RPMI7951 (cell line): ENCODE measurements around the gene LATS2. TPM values are rescaled to one million over a fixed set of nuclear protein-coding genes. Genes with fewer than 3 reads are reported as not detected.

Experiments
- DNase-seq: peaks from one replicate; pipeline ENCODE4 v3.0.0-alpha.2; 2012; ENCODE audit warnings: low read depth
- total RNA-seq: library from RNA; depleted of rRNA; stranded (reverse); fragments of >200 nt; shearing (Covaris generic); gene quantifications from 2 replicates; pipeline ENCODE4 v1.2.3, GENCODE V29; 2014; rRNA removed

The LATS2 gene
- 4.4 and 4.8 TPM in 2 replicates for total RNA-seq

DNA sequence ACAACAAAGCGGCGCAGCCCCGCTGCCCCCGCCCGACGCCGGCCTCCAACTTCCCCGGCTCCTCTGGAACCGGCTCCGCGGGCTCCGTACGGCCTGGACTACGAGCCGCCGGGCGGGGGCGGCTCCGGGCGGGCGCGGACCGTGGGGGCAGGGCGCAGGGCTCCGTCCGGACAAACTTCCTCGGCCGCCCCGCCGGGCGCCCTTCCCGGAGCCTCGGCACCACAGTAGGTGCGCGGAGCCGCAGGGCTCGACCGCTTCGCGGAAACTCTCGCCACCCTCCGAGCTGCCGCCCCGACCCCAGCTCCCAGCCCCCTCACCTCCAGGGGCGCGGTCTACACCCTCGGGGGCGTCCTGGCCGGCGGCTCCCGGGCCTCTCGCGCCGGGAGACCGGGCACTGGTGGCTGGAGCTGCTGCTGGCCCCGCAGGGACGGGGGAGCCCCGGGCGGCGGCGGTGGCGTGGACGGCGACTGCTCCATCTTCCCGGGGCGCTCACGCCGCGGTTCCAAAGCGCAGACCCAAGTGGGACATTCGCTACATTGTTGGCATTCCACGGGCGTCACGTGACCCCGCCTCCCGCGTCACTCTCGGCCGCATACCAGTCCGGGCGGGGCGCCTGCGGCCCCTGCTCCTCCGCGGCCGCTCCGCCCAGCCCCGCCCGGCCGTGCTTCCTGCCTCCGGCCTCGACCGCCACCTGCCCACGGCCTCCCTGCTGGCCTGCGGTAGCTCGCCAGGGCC, at the start of gene LATS2:
LATS2 (minus strand) TSS at position 558 of the 735 bp plus-strand sequence. CDS start 15,560 bp downstream, outside the sequence.
- peak; percentile 91 for DNase-seq

DNA sequence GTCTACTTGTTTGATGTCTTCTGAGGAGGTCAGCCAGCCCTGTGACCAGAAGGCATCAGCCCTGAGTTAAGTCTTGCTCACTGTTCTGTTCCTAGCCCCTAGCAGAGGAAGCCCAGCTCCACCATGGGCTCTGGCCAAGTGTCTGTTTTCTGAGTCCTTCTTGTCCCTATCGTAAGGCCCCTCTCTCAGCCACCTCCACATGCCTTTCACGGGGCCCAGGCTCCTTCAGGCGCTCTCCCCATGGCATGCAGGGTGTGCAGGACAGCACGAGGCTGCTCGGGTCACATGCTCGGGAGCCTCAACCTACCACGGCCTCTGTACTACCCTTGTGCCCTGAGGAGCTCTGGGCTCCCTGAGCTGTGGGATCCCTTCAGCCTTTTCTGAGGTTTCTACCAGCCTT, 47.8 kb upstream of the LATS2 start:
- DNase-seq: no peak

DNA sequence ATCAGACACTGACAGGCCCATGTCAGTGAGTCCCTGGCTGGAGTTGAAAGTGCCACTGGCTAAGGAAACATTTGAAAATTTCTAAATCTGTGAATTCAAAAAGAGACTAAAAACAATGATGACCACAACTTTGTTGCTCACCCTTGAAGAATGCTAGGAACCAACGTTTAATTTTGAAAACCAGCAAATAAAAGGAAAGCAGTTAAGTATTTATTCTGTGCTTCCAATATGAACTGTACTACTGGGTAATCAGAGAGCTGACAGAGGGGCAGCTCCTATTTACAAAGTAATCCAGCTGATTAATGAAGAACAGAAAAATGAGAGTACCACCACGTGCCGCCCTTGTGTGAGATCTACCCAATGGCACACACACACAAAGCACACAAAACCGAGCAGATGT, 44.7 kb upstream of the LATS2 start:
- peak; percentile 59 for DNase-seq

DNA sequence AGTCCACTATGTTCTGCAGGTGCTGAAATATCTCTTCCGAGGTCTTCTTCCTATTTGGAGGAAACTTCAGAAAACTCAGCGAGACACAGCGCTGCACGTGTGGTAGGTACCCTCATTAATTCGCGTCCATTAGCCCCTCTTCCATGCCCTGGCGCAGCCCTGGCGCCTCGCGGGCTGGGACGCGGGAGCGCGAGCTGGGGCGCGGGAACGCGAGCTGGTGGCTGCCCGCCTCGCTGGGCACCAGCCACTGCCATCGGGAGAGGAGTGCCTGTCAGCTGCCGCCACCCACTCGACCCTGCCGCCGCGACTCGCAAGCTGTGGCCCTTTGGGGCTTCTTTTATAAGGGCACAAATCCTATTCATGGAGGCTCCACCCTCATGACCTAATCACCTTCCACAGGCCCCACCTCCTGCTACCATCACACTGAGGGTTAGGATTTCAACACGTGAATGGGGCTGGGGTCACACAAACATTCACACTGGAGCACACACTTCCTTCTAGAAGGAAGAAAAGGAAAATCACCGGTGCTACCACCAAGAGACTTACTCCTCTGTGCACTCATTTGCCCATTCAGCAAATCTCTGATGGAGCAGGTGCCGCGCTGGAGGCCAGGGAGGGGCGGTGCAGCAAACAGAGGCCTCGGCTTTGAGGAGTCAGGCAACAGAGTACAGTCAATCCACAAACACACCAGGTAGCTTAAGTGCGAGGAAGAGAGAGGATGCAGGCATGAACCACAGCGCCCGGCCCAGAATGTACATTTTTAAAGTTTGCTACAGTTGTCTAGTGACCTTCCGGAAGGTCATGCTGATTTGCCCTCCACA, 43.0 kb upstream of the LATS2 start:
- DNase-seq: no peak

DNA sequence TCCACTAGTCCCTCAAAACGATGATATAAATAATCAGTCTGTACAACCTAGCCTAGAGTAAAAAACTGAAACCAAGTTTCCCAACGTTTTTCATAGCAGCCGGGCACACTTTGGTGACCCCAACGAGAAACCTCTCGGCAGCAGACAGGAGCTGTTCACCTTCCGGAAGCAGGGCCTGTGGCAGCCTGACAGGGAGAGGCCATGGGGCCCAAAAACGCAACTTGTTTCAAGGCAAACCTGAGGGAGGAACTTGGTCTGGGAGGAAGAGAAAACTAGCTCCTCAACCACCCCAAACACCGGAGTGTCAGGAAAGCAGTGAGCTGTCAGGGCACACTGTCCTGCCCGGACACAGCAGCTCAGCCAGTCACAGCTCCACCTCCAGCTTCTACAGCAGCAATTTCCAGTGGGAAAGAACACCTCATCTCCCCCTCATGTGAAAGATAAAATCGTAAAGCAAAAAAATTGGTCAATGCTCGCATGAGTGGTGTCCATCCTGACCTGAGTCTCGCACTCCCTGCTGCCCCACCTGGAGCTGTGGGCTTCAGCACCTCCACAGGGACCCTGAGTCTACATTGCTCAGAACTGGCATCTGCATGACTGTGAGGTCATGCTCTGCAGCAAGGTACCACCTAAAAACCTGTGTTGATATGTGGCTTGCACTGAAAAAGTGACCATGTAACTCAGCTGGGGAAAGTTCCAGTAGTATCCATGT, 40.6 kb upstream of the LATS2 start:
- DNase-seq: no peak

DNA sequence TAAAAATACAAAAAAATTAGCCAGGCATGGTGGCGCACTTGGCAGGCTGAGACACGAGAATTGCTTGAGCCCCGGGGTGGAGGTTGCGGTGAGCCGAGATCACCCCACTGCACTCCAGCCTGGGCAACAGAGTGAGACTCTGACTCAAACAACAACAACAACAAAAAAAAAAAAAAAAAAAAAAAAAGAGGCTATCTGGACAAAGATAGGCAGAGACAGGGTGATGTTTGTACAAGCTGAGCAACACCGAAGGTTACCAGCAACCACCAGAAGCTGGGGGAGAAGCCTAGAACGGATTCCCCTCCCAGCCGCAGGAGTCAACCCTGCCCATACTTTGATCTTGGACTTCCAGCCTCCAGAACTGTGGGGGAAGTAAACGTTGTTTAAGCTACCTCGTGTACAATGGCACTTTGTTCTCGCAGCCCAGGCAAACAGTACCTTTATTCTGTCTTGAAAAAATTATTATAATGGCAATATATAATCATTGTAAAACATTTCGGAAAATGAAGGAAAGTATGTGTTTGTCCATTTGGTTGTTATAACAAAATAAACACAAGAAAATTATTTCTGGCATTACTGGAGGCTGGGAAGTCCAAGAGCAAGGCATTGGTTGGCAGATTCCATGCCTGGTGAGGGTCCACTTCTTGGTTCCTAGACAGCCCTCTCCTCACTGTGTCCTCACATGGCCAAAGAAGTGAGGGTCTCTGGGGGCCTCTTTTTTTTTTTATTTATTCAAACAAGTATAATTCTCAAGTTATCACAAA, 39.8 kb upstream of the LATS2 start:
- DNase-seq: no peak

DNA sequence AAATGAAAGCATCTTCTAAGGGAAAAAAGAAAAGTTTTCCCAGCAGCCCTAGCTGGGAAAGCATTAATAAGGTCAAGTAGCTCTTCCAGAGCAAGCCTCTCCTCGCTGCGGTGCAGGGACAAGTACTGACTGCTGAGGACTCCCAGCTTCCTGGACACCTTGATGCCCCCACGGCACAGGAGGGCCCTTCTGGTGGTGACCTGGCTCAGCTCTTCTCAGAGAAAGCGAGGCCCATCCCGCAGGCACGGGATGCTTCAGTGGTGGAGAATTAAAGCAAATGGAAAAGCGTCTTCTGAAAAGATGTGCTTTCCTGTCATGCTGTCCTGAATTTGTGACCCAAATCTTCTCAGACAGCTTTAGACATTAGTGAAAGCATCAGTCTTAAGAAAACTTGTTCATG, 38.8 kb upstream of the LATS2 start:
- no peak for DNase-seq

DNA sequence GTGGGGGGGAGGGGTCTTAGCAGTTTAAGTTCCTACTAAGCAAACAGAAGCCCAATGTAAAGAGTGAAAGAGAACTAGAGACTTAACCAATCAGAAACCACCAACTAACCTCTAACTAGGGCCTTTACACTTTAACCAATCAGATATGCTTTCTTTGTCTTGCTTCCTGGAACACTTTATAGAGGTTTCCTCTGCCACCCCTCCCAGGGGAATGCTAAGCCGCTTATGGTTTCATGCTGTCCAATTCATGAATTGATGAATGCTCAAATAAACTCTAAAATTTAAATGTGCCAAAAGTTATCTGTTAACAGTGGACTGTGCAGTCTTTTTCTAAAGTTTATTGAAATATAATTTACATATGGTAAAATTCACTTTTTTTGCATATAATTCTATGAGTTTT, 33.9 kb upstream of the LATS2 start:
- no peak for DNase-seq

DNA sequence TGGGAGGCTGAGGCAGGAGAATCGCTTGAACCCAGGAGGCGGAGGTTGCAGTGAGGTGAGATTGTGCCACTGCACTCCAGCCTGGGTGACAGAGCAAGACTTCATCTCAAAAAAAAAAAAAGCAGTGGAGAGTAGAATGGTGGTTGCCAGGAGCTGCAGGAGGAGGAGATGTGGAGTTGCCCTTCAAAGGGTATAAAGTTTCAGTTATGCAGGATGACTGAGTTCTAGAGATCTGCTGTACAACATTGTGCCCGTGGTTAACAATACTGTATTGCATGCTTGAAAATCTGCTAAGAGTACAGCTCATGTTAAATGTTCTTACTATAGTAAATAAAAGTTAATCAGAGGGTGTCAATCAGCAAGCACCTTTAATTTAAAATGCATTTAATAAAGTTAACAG, 28.4 kb upstream of the LATS2 start:
- DNase-seq: no peak

DNA sequence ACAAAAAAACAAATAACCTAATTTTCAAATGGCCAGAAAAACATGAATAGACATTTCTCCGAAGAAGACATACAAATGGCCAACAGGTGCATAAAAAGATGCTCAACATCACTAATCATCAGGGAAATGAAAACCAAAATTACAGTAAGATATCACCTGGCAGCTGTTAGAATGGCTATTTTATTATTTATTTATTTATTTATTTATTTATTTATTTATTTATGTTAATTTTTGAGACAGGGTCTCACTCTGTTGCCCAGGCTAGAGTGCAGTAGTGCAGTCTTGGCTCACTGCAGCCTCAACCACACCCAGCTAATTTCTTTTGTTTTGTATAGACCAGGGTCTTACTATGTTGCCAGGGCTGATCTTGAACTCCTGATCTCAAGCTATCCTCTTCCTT, 27.1 kb upstream of the LATS2 start:
- no peak for DNase-seq

DNA sequence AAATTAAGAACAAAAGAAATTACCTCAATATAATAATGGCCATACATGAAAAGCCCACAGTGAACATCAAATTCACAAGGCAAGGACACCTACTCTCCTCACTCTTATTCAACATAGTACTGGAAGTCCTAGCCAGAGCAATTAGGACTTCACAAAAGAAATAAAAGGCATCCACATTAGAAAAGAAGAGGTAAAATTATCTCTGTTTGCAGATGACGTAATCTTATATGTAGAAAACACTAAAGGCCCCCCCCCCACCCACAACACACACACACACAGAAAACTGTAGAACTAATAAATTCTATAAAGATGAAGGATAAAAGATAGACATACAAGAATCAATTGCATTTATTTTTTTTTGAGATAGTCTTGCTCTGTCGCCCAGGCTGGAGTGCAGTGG, 25.5 kb upstream of the LATS2 start:
- no peak for DNase-seq

DNA sequence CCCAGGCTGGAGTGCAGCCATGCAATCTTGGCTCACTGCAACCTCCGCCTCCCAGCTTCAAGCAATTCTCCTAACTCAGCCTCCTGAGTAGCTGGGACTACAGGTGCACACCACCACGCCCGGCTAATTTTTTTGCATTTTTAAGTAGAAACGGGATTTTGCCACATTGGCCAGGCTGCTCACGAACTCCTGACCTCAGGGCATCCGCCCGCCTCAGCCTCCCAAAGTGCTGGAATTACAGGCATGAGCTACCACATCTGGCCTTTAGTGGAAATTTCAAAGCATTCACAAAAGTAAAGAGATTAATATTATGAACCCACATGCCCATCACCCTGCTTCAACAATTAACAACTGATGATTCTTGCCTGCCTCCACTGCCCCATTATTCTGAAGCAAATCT, 20.5 kb upstream of the LATS2 start:
- no peak for DNase-seq

DNA sequence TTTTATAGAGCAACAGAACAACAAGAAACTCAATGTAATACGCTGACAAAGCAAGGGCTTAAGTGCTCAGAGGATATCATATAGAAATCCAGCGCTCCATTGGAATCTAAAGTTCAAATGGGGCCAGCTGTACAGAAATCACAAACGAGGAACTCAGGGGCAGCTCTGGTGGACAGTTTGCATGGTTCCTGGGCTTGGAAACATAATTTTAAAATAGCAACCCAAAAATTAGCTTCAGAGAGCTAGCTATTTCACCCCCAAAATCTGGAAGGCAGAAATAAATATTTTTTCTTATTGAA, 19.2 kb upstream of the LATS2 start:
- DNase-seq: no peak

DNA sequence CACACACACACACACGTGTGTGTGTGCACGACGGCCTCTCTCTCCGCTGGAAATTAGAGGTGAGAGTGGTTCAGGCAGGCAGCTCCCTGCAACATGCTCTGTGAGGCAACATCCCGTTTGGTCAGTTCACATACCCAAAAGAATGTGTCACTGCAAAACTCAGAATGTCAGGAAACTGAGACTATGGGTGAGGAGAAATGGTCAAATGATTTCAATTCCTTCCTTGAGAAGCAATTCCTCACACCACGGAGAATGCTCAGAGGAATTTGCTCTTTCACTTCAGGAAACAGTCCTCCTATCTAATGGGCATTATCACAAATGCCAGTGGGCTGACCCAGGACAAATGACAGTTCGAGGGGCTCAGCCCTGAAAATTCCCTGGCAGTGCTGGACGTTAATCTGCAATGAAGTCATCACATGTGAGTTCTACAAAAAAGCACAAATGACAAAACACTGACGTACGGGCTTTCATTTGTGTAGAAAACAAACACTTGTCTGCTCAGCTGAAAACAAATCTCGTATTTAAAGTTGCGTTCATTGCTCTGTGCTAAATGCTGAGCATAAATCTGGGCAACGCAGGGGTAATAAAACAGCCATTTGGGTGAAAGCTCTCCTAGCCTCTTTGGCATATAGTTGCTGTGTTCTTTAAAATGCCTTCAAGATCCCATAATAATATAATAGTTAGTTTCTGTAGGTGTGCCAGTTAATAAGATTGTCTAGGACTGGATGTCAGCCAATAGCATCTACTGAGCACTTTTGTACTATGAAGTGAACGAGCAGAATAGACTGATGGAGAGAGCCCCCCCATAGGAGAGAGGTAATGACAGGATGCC, 18.6 kb upstream of the LATS2 start:
- DNase-seq: peak; percentile 68

DNA sequence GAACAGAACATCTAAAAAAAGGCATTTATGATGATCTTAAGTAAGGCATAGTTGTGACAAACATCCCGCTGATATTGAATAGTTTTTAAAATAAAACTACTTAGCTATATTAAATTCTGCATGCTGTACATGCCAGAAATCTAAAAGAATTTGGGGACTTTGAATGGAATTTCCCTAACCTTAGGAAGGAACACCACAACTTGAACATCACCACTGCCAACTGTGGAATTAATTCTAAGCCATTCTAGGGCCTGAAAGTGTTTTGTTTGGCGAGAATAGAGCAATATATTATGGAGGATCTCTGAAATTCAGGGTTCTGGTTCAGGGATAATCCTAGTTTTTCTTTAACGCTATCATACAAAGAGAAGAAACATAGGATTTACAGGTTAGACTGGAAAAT, 17.8 kb upstream of the LATS2 start:
- DNase-seq: no peak

DNA sequence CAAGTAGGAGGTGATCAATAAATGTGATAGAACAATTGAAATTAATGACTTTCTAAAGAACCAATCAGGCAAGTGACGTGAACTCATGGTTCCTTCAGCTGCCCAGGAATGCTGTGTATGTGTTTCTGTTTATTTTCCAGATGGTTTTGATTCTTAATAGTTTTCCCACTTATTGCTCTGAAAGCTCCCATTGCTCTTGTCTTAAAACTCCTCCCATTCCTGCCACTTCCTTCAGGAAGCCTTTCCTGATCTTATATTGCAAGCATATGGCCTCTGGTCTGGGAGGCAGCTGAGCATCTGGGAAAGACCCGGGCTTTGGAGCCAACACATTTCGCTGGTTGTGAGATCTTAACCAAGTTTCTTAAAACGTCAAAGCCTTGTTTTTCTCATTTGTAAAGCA, 17.1 kb upstream of the LATS2 start:
- DNase-seq: no peak

DNA sequence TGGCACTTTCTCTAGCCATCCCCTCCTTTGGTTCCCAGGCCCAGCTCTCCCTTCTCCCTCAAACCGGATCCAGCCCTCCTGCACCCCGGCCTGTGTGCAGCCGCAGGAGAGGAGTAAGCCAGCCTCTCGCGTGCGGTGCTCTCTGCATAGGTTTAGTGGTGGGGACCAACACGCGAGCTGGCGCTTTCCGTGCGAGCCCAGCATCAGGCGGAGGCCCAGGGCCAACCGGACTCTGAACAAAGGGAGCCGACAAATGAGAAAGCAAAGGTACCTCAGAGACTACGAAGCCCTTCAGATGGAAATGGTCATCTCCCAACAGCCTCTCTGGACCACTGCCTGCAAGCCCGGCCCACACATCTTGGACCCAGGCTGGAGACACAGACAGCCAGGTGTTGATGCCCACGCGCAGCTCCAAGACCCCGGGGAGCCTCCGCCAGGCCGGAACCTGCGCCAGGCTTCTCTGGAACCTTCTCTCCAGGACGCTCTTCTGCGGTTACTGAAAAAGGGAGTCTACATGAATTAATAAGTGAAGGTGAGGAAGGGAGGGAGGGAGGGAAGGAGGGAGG, 16.5 kb upstream of the LATS2 start:
- no peak for DNase-seq

DNA sequence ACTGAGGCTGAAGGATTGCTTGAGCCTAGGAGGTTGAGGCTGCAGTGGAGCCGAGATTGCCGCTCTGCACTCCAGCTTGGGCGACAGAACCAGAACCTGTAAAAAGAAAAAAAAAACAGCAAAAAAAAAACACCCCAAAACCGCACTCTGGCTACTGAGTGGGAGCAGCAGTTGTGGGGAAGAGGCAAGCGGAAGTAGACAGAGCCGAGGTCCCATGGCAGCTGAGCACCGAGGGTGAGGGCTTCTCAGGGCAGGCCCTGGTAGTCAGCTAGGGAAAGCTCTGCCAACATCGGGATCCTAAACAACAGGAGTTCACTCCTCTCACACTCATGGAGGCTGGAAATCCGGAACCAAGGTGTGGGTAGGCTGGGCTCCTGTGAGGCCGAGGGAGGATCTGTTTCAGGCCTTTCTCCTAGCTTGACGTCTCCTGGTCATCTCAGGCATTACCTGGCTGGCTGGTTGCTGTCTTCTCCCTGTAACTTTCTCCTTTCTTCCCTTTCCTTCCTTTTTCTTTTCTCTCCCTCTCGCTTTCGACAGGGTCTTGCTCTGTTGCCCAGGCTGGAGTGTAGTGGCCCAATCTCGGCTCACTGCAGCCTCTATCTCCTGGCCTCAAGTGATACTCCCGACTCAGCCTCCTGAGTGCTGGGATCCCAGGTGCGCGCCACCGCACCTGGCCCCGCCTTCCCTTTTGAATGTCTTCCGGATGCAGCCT, 15.8 kb upstream of the LATS2 start:
- DNase-seq: no peak

DNA sequence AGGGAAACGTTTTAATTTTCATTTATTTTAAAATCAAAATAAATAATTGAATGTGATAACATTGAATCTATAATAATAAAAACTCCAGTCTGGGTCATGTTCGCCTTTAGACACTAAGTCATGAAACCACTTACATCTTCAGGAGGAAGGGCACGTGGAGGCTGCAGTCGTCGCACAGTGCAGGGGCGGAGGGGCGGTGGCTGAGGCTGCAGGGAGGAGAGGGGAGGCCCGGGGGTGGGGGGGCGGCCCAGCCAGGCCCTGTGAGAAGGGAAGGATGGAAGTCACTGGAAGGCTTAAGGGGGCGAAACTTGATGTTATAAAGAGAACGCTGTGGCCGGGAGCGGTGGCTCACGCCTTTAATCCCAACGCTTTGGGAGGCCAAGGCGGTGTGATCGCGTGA, 14.9 kb upstream of the LATS2 start:
- DNase-seq: no peak
